DND-41 (cell line): ENCODE measurements around the gene ITGAX.

Experiments
- ATAC-seq: fragments of 200-7000 bp; cut with Tn5 transposase; 3 replicates; pipeline ENCODE4 v1.9.1; 2021; ENCODE audit warnings: low read depth; ENCODE audit not compliant: insufficient read depth
- DNase-seq: peaks from one replicate; pipeline ENCODE4 v3.0.0-alpha.2; 2020
- H2AFZ ChIP-seq: 2 replicates; pipeline ENCODE4 v1.6.0; 2012; ENCODE audit warnings: low read depth, low read length
- H3K27ac ChIP-seq: 2 replicates; pipeline ENCODE4 v1.5.1; 2012; ENCODE audit warnings: low read length, inconsistent platforms
- H3K27me3 ChIP-seq: fragments of 200-600 bp; sonication (generic); 2 replicates; pipeline ENCODE4 v1.6.0; 2012; ENCODE audit warnings: low read length, mild to moderate bottlenecking, inconsistent platforms; ENCODE audit not compliant: insufficient read depth, poor library complexity
- H3K36me3 ChIP-seq: 2 replicates; pipeline ENCODE4 v1.5.1; 2012; ENCODE audit warnings: low read length, inconsistent platforms; ENCODE audit not compliant: insufficient read depth
- H3K4me1 ChIP-seq: 2 replicates; pipeline ENCODE4 v1.5.1; 2012; ENCODE audit warnings: mild to moderate bottlenecking, low read length; ENCODE audit not compliant: insufficient read depth
- H3K4me2 ChIP-seq: 2 replicates; pipeline ENCODE4 v1.6.0; 2012; ENCODE audit warnings: mild to moderate bottlenecking, moderate library complexity, low read length, inconsistent platforms; ENCODE audit not compliant: insufficient read depth
- H3K4me3 ChIP-seq, 2 experiments: fragments of 200-600 bp in 1 of 2; shearing (Covaris generic) in 1 of 2; 2 replicates each; pipeline ENCODE4 v1.5.1; 2012 to 2016; ENCODE audit warnings: inconsistent platforms in 2 of 2, low read length in 2 of 2, mild to moderate bottlenecking in 2 of 2, low read depth in 1 of 2, moderate library complexity in 1 of 2
- H3K79me2 ChIP-seq: 2 replicates; pipeline ENCODE4 v1.6.0; 2012; ENCODE audit warnings: low read length, inconsistent platforms; ENCODE audit not compliant: insufficient read depth
- H3K9ac ChIP-seq: 2 replicates; pipeline ENCODE4 v1.6.0; 2012; ENCODE audit warnings: low read depth, mild to moderate bottlenecking, inconsistent platforms, low read length, moderate library complexity
- H3K9me3 ChIP-seq: 2 replicates; pipeline ENCODE4 v1.5.1; 2012; ENCODE audit warnings: low read length, moderate library complexity, mild to moderate bottlenecking, inconsistent platforms; ENCODE audit not compliant: insufficient read depth, severe bottlenecking
- H4K20me1 ChIP-seq: 2 replicates; pipeline ENCODE4 v1.6.0; 2012; ENCODE audit warnings: low read length; ENCODE audit not compliant: insufficient read depth
- CTCF ChIP-seq: IDR thresholded peaks from 2 replicates; pipeline ENCODE4 v1.5.1; 2012; ENCODE audit warnings: borderline replicate concordance, low read length, moderate library complexity, mild to moderate bottlenecking; ENCODE audit not compliant: poor library complexity, severe bottlenecking; ENCODE audit errors: extremely low read depth
- EZH2 ChIP-seq: IDR thresholded peaks from 3 replicates; pipeline ENCODE4 v1.6.1; 2012; ENCODE audit warnings: borderline replicate concordance, low read depth, mild to moderate bottlenecking, moderate library complexity, low read length, inconsistent platforms; ENCODE audit not compliant: severe bottlenecking

The ITGAX gene

DNA sequence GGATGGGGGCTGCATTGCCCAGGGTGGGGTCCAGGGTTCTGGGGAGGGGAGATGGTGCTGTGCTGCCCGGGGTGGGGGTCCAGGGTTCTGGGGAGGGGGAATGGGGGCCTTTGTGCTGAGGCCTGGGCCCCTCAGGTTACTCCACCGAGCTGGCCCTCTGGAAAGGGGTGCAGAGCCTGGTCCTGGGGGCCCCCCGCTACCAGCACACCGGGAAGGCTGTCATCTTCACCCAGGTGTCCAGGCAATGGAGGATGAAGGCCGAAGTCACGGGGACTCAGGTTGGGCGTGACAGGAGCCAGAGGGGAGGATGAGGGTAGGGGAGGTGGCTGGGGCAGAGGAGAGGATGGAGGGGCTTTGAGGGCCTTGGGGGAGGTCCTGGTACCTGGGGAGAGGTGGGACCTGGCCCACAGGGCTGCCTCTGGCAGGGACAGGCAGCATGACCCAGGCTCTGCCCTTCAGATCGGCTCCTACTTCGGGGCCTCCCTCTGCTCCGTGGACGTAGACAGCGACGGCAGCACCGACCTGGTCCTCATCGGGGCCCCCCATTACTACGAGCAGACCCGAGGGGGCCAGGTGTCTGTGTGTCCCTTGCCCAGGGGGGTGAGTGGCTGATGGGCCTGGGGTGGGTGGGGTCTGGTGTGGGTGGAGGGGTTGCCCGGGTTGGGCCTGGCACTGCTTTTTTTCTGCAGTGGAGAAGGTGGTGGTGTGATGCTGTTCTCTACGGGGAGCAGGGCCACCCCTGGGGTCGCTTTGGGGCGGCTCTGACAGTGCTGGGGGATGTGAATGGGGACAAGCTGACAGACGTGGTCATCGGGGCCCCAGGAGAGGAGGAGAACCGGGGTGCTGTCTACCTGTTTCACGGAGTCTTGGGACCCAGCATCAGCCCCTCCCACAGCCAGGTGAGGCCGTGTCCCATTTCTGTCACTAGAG is 7.8 kb downstream of the ITGAX start:
- H2AFZ ChIP-seq: no peak overlapping the region
- H3K4me2 ChIP-seq: no peak overlapping the region
- H4K20me1 ChIP-seq: no peaks in the 10 kb centered on the region
- no peak for ATAC-seq
- H3K27ac ChIP-seq: no peak overlapping the region
- no peaks in the 10 kb centered on the region for H3K36me3 ChIP-seq
- no peak for DNase-seq
- no peaks in the 10 kb centered on the region for H3K79me2 ChIP-seq
- no peak overlapping the region for H3K9ac ChIP-seq
- no peaks in the 10 kb centered on the region for H3K9me3 ChIP-seq
- H3K27me3 ChIP-seq: no peaks in the 10 kb centered on the region
- H3K4me3 ChIP-seq: no peak overlapping the region
- H3K4me1 ChIP-seq: no peaks in the 10 kb centered on the region
- TF ChIP-seq EZH2 (no peak), CTCF (no peak)

DNA sequence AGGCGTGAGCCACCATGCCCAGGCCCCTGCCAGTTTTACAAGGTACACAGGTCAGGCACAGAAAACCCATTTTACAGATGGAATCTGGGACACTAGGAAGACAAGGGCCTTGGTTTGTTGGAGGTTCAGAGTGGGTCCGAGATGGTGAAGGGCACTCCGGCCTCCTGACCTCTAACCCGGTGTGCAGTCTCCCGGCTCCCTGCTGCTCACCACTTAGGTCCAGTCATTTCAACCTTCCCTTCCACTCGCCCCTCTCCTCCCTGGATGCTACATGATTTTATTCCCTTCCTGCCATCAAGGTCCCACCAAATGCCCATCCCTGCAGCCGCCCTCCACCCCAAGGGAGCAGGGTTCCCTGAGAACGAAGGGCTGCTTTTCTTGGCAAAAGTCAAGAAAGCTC is 8.7 kb downstream of the ITGAX start:
- Histone ChIP-seq H3K79me2 (no peaks in the 10 kb centered on the region), H3K36me3 (no peaks in the 10 kb centered on the region), H3K4me2 (no peak overlapping the region), H4K20me1 (no peaks in the 10 kb centered on the region), H3K4me1 (no peaks in the 10 kb centered on the region), H3K27ac (no peak overlapping the region), H3K27me3 (no peaks in the 10 kb centered on the region), H3K9ac (no peak overlapping the region), H2AFZ (no peak overlapping the region), H3K4me3 (no peak overlapping the region), H3K9me3 (no peaks in the 10 kb centered on the region)
- ATAC-seq: no peak
- TF ChIP-seq CTCF: no peak
- TF ChIP-seq EZH2: no peak
- DNase-seq: no peak

DNA sequence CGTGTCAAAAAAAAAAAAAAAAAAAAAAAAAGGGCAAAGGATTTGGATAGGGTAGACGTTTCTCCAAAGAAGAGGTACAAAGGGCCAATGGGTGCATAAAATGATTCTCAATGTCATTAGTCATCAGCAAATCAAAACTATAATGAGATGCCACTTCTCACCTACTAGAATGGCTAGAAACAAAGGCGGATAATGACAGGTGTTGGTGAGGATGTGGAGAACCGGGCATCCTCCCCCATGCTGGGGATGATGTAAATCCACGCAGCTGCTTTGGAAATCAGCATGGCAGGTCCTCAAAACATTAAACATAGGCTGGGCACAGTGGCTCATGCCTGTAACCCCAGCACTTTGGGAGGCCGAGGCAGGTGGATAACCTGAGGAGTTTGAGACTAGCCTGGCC is 9.4 kb downstream of the ITGAX start:
- Histone ChIP-seq H3K4me3 (no peak overlapping the region), H3K36me3 (no peaks in the 10 kb centered on the region), H3K27ac (no peak overlapping the region), H3K9ac (no peak overlapping the region), H3K79me2 (no peaks in the 10 kb centered on the region), H2AFZ (no peak overlapping the region), H3K27me3 (no peaks in the 10 kb centered on the region), H3K4me1 (no peaks in the 10 kb centered on the region), H3K9me3 (no peaks in the 10 kb centered on the region), H4K20me1 (no peaks in the 10 kb centered on the region), H3K4me2 (no peak overlapping the region)
- DNase-seq (no peak), ATAC-seq (no peak)
- TF ChIP-seq CTCF: no peak
- TF ChIP-seq EZH2: no peak
